GM06990 (cell line): ENCODE results near the gene STK35.

Experiments used
- DNase-seq: peaks from one replicate; pipeline ENCODE4 v3.0.0-alpha.2; 2011; ENCODE audit not compliant: insufficient read length; ENCODE audit errors: extremely low read depth
- H3K27me3 ChIP-seq: replicated peaks from 2 replicates; pipeline ENCODE4 v1.6.0; 2011; ENCODE audit warnings: low read length; ENCODE audit not compliant: control insufficient read depth, insufficient read depth
- H3K36me3 ChIP-seq: 2 replicates; pipeline ENCODE4 v1.5.1; 2011; ENCODE audit warnings: low read length; ENCODE audit not compliant: control insufficient read depth, insufficient read depth
- H3K4me3 ChIP-seq: replicated peaks from 2 replicates; pipeline ENCODE4 v1.5.1; 2011; ENCODE audit warnings: low read depth, mild to moderate bottlenecking, control low read depth, low read length
- TF ChIP-seq, protein P1 (sequence below): IDR thresholded peaks from 2 replicates; pipeline ENCODE4 v1.5.1; 2011; ENCODE audit warnings: low read length, control low read depth, mild to moderate bottlenecking, inconsistent platforms; ENCODE audit not compliant: insufficient read depth, poor library complexity, severe bottlenecking

Gene STK35

GRCh38 chr20:2086177-2086979 is 15.2 kb upstream of the STK35 start:
- no peak overlapping the region for H3K4me3 ChIP-seq
- no peak for DNase-seq
- H3K36me3 ChIP-seq: no peaks in the 10 kb centered on the region
- TF ChIP-seq, protein P1, sequence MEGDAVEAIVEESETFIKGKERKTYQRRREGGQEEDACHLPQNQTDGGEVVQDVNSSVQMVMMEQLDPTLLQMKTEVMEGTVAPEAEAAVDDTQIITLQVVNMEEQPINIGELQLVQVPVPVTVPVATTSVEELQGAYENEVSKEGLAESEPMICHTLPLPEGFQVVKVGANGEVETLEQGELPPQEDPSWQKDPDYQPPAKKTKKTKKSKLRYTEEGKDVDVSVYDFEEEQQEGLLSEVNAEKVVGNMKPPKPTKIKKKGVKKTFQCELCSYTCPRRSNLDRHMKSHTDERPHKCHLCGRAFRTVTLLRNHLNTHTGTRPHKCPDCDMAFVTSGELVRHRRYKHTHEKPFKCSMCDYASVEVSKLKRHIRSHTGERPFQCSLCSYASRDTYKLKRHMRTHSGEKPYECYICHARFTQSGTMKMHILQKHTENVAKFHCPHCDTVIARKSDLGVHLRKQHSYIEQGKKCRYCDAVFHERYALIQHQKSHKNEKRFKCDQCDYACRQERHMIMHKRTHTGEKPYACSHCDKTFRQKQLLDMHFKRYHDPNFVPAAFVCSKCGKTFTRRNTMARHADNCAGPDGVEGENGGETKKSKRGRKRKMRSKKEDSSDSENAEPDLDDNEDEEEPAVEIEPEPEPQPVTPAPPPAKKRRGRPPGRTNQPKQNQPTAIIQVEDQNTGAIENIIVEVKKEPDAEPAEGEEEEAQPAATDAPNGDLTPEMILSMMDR: no peak
- H3K27me3 ChIP-seq: peaks cover 2% of the 10 kb centered on the region

DNA sequence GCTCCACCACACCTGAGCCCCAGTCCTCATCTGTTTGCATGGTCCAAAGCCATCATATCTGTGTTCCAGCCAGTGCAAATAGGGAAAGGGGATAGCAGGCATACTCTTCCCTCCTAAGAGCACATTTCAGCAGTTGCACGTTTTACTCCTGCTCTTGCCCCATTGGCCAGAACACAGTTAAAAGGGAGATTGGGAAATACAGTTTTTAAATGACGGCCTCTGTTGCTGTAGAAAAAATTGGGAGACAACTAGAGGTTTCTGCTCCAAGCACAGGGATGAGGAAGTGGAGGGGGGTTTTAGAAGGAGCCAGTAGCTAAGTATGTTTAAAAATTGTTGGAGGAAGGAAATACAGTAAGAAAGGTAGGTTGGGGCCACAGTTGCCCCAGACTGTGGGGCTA is 14.6 kb upstream of the STK35 start:
- Histone ChIP-seq H3K36me3 (no peaks in the 10 kb centered on the region), H3K4me3 (no peak overlapping the region), H3K27me3 (peaks cover 2% of the 10 kb centered on the region)
- no peak for DNase-seq
- TF ChIP-seq, protein P1: no peak

- DNase-seq: no peak
- Histone ChIP-seq H3K4me3 (no peak overlapping the region), H3K27me3 (peaks cover 2% of the 10 kb centered on the region), H3K36me3 (no peaks in the 10 kb centered on the region)
- TF ChIP-seq, protein P1: no peak
These were observed 12.7 kb upstream of the STK35 start for GRCh38 chr20:2088891-2089290.

GRCh38 chr20:2089447-2089846 is 12.2 kb upstream of the STK35 start:
- Histone ChIP-seq H3K36me3 (no peaks in the 10 kb centered on the region), H3K4me3 (no peak overlapping the region), H3K27me3 (peaks cover 2% of the 10 kb centered on the region)
- TF ChIP-seq, protein P1: no peak
- no peak for DNase-seq

- no peaks in the 10 kb centered on the region for H3K36me3 ChIP-seq
- H3K4me3 ChIP-seq: no peak overlapping the region
- TF ChIP-seq, protein P1: peak; percentile 66
- peaks cover 2% of the 10 kb centered on the region; the same call in 1 of the 2 replicates for H3K27me3 ChIP-seq
- DNase-seq: no peak
These were observed 8.4 kb upstream of the STK35 start for GRCh38 chr20:2093159-2093781.
